Measurements from ENCODE around the gene PRDM2. TPM values are rescaled to one million over a fixed set of nuclear protein-coding genes. Genes with fewer than 3 reads are reported as not detected.

PRDM2 gene
- total RNA-seq, 1 donor from 2014 or later = 46.7 TPM

GRCh38 chr1:13824626-13825025 is 124.6 kb downstream of the PRDM2 start:
- intact Hi-C loops (cut with DNase I) = no loop called here
- DNase-seq (no peak), ATAC-seq (no peak)
- Histone ChIP-seq H3K4me3 (no peak overlapping the region), H3K9me3 (no peaks in the 10 kb centered on the region), H3K36me3 (peaks cover 7% of the 10 kb centered on the region), H3K4me1 (no peaks in the 10 kb centered on the region), H3K27me3 (no peaks in the 10 kb centered on the region), H3K27ac (no peak overlapping the region)
- TF ChIP-seq CTCF (IDR thresholded peaks at IDR 0.05) = no peak

GRCh38 chr1:13825033-13825432 is 125.0 kb downstream of the PRDM2 start:
- TF ChIP-seq CTCF (IDR thresholded peaks at IDR 0.05) = no peak
- no peak overlapping the region for H3K27ac ChIP-seq
- ATAC-seq (no peak), DNase-seq (no peak)
- no peaks in the 10 kb centered on the region for H3K27me3 ChIP-seq
- H3K4me1 ChIP-seq = no peaks in the 10 kb centered on the region
- no peaks in the 10 kb centered on the region for H3K9me3 ChIP-seq
- intact Hi-C loops (cut with DNase I) = no loop called here
- no peak overlapping the region for H3K4me3 ChIP-seq
- peaks cover 7% of the 10 kb centered on the region for H3K36me3 ChIP-seq

GRCh38 chr1:13826009-13826408 is 126.0 kb downstream of the PRDM2 start:
- intact Hi-C loops (cut with DNase I) = no loop called here

GRCh38 chr1:13826591-13826990 is 126.6 kb downstream of the PRDM2 start:
- intact Hi-C loops (cut with DNase I) = no loop called here
- no peak for TF ChIP-seq CTCF (IDR thresholded peaks at IDR 0.05)
- DNase-seq = no peak

More at GRCh38 chr1:13826009-13826408, 126.0 kb downstream of the PRDM2 start:
- no peak for DNase-seq
- ATAC-seq = no peak
- no peak overlapping the region for H3K4me3 ChIP-seq
- no peak for TF ChIP-seq CTCF (IDR thresholded peaks at IDR 0.05)
- peaks cover 4% of the 10 kb centered on the region for H3K4me1 ChIP-seq
- no peaks in the 10 kb centered on the region for H3K9me3 ChIP-seq
- no peak overlapping the region for H3K27ac ChIP-seq
- H3K36me3 ChIP-seq = peaks cover 7% of the 10 kb centered on the region
- no peaks in the 10 kb centered on the region for H3K27me3 ChIP-seq

GRCh38 chr1:13828454-13829151 is 128.6 kb downstream of the PRDM2 start:
- Histone ChIP-seq H3K9me3 (no peaks in the 10 kb centered on the region), H3K4me3 (no peak overlapping the region), H3K27ac (no peak overlapping the region), H3K27me3 (no peaks in the 10 kb centered on the region), H3K36me3 (no peaks in the 10 kb centered on the region), H3K4me1 (peaks cover 7% of the 10 kb centered on the region)
- ATAC-seq = peak; percentile 86
- intact Hi-C loops (cut with DNase I) = no loop called here
- peak; percentile 85 for DNase-seq
- TF ChIP-seq CTCF (IDR thresholded peaks at IDR 0.05) = peak; percentile 57

More at GRCh38 chr1:13826591-13826990, 126.6 kb downstream of the PRDM2 start:
- H3K27me3 ChIP-seq = no peaks in the 10 kb centered on the region
- peaks cover 6% of the 10 kb centered on the region for H3K36me3 ChIP-seq
- ATAC-seq = no peak
- peaks cover 7% of the 10 kb centered on the region for H3K4me1 ChIP-seq
- H3K4me3 ChIP-seq = no peak overlapping the region
- H3K27ac ChIP-seq = no peak overlapping the region
- no peaks in the 10 kb centered on the region for H3K9me3 ChIP-seq

Measured in upper lobe of right lung (tissue), 1 donor.